Osteoblast (primary cell): ENCODE results near the gene HSD17B1. TPM values are rescaled to one million over a fixed set of nuclear protein-coding genes. Genes with fewer than 3 reads are reported as not detected.

Source experiments
- DNase-seq: peaks from one replicate; pipeline ENCODE4 v3.0.0; 2011; ENCODE audit warnings: low spot score, mixed read lengths; ENCODE audit not compliant: insufficient read length; ENCODE audit errors: missing footprints
- H2AFZ ChIP-seq: 2 replicates; pipeline ENCODE4 v1.6.0; 2011; ENCODE audit warnings: mild to moderate bottlenecking, low read length
- H3K27ac ChIP-seq: 2 replicates; pipeline ENCODE4 v1.5.1; 2011; ENCODE audit warnings: mild to moderate bottlenecking, low read depth, low read length, moderate library complexity
- H3K27me3 ChIP-seq: 2 replicates; pipeline ENCODE4 v1.6.0; 2012; ENCODE audit warnings: mild to moderate bottlenecking, control low read depth, inconsistent platforms, low read length, moderate library complexity; ENCODE audit not compliant: insufficient read depth
- H3K36me3 ChIP-seq: 2 replicates; pipeline ENCODE4 v1.5.1; 2011; ENCODE audit warnings: mild to moderate bottlenecking, low read length, control low read depth, moderate library complexity; ENCODE audit not compliant: insufficient read depth
- H3K4me1 ChIP-seq: 2 replicates; pipeline ENCODE4 v1.5.1; 2011; ENCODE audit warnings: mild to moderate bottlenecking, low read length, control low read depth, moderate library complexity; ENCODE audit not compliant: insufficient read depth
- H3K4me2 ChIP-seq: 2 replicates; pipeline ENCODE4 v1.6.0; 2011; ENCODE audit warnings: mild to moderate bottlenecking, low read length; ENCODE audit not compliant: insufficient read depth
- H3K4me3 ChIP-seq: fragments of 200-600 bp; sonication (generic); 3 replicates; pipeline ENCODE4 v1.5.1; 2012; ENCODE audit warnings: mild to moderate bottlenecking, low read length, inconsistent platforms; ENCODE audit not compliant: insufficient read depth
- H3K79me2 ChIP-seq: 2 replicates; pipeline ENCODE4 v1.6.0; 2012; ENCODE audit warnings: mild to moderate bottlenecking, low read length, control low read depth, inconsistent platforms; ENCODE audit not compliant: insufficient read depth
- H3K9me3 ChIP-seq: 2 replicates; pipeline ENCODE4 v1.5.1; 2011; ENCODE audit warnings: low read depth, low read length, control low read depth
- H4K20me1 ChIP-seq: 2 replicates; pipeline ENCODE4 v1.6.0; 2012; ENCODE audit warnings: mild to moderate bottlenecking, low read length, control low read depth; ENCODE audit not compliant: insufficient read depth
- CTCF ChIP-seq: IDR thresholded peaks from 2 replicates; pipeline ENCODE4 v1.5.1; 2011; ENCODE audit warnings: mild to moderate bottlenecking, low read depth, low read length, moderate library complexity; ENCODE audit errors: extremely low read depth
- total RNA-seq: library from RNA; depleted of rRNA; stranded (reverse); fragments of >200 nt; gene quantifications from 2 replicates; pipeline ENCODE4 v1.2.3, GENCODE V29; 2012

The HSD17B1 gene
- total RNA-seq, 1 donor = 1.1 TPM

- H3K79me2 ChIP-seq = peaks cover 32% of the 10 kb centered on the region
- H3K4me1 ChIP-seq = no peaks in the 10 kb centered on the region
- H3K9me3 ChIP-seq = no peaks in the 10 kb centered on the region
- TF ChIP-seq CTCF = no peak
- no peak overlapping the region for H2AFZ ChIP-seq
- H4K20me1 ChIP-seq = peaks cover 5% of the 10 kb centered on the region
- no peaks in the 10 kb centered on the region for H3K27me3 ChIP-seq
- H3K27ac ChIP-seq = no peak overlapping the region
- no peak overlapping the region for H3K4me3 ChIP-seq
- DNase-seq = no peak
- H3K4me2 ChIP-seq = no peak overlapping the region
- peaks cover 28% of the 10 kb centered on the region for H3K36me3 ChIP-seq
These were observed 38.2 kb downstream of the HSD17B1 start for GRCh38 chr17:42590886-42591285.

- Histone ChIP-seq H3K4me3 (no peak overlapping the region), H3K36me3 (peaks cover 23% of the 10 kb centered on the region), H3K4me1 (no peaks in the 10 kb centered on the region), H4K20me1 (peaks cover 5% of the 10 kb centered on the region), H3K27me3 (no peaks in the 10 kb centered on the region), H3K27ac (no peak overlapping the region), H2AFZ (no peak overlapping the region), H3K9me3 (no peaks in the 10 kb centered on the region), H3K4me2 (no peak overlapping the region), H3K79me2 (peaks cover 33% of the 10 kb centered on the region)
- DNase-seq = no peak
- TF ChIP-seq CTCF = no peak
These were observed 38.7 kb downstream of the HSD17B1 start for GRCh38 chr17:42591411-42591810.

- Histone ChIP-seq H3K4me1 (peaks cover 3% of the 10 kb centered on the region), H3K79me2 (peaks cover 64% of the 10 kb centered on the region), H3K4me2 (no peak overlapping the region), H3K36me3 (no peaks in the 10 kb centered on the region), H2AFZ (no peak overlapping the region), H3K4me3 (no peak overlapping the region), H4K20me1 (peaks cover 16% of the 10 kb centered on the region), H3K9me3 (no peaks in the 10 kb centered on the region), H3K27me3 (no peaks in the 10 kb centered on the region), H3K27ac (no peak overlapping the region)
- TF ChIP-seq CTCF = no peak
- no peak for DNase-seq
These were observed 43.7 kb downstream of the HSD17B1 start for GRCh38 chr17:42596386-42596785.

GRCh38 chr17:42598905-42599304 is 46.2 kb downstream of the HSD17B1 start:
- no peak for TF ChIP-seq CTCF
- peak overlapping the region; percentile 1 for H3K4me2 ChIP-seq
- DNase-seq = peak; percentile 69
- H3K36me3 ChIP-seq = no peaks in the 10 kb centered on the region
- no peak overlapping the region for H3K27ac ChIP-seq
- H3K27me3 ChIP-seq = no peaks in the 10 kb centered on the region
- H2AFZ ChIP-seq = no peak overlapping the region
- H3K9me3 ChIP-seq = no peaks in the 10 kb centered on the region
- H3K4me1 ChIP-seq = peaks cover 3% of the 10 kb centered on the region
- H4K20me1 ChIP-seq = peaks cover 26% of the 10 kb centered on the region
- no peak overlapping the region for H3K4me3 ChIP-seq
- peaks cover 66% of the 10 kb centered on the region for H3K79me2 ChIP-seq
